Measurements from ENCODE around the gene FBXW8. TPM values are rescaled to one million over a fixed set of nuclear protein-coding genes. Genes with fewer than 3 reads are reported as not detected.

FBXW8 gene
- total RNA-seq, 4 donors from 2014 or later: 4.7 to 28.9 (median 9.2) TPM

GRCh38 chr12:116920939-116921338 lies 10.2 kb downstream of the FBXW8 start:
- no peaks in the 10 kb centered on the region for H3K9me3 ChIP-seq
- peaks cover 0 to 11% (median 6%) of the 10 kb centered on the region in 4 donors for H3K4me1 ChIP-seq
- no peak overlapping the region for H3K4me3 ChIP-seq
- H3K27me3 ChIP-seq: no peaks in the 10 kb centered on the region
- no peak for DNase-seq
- TF ChIP-seq CTCF (IDR thresholded peaks at IDR 0.05): no peak
- TF ChIP-seq POLR2A (IDR thresholded peaks at IDR 0.05): no peak
- no peaks in the 10 kb centered on the region for H3K36me3 ChIP-seq
- no peak overlapping the region for H3K27ac ChIP-seq

GRCh38 chr12:116922194-116922897 lies 11.6 kb downstream of the FBXW8 start:
- TF ChIP-seq CTCF (IDR thresholded peaks at IDR 0.05) (no peak), POLR2A (IDR thresholded peaks at IDR 0.05) (no peak)
- no peak for DNase-seq
- Histone ChIP-seq H3K4me3 (no peak overlapping the region), H3K4me1 (peaks cover 0 to 11% (median 6%) of the 10 kb centered on the region in 4 donors), H3K27me3 (no peaks in the 10 kb centered on the region), H3K36me3 (no peaks in the 10 kb centered on the region), H3K9me3 (no peaks in the 10 kb centered on the region), H3K27ac (no peak overlapping the region)

- no peak for TF ChIP-seq POLR2A (IDR thresholded peaks at IDR 0.05)
- TF ChIP-seq CTCF (IDR thresholded peaks at IDR 0.05): no peak
- no peaks in the 10 kb centered on the region for H3K36me3 ChIP-seq
- no peak overlapping the region for H3K27ac ChIP-seq
- H3K4me3 ChIP-seq: no peak overlapping the region
- no peaks in the 10 kb centered on the region for H3K9me3 ChIP-seq
- peak in 2 of 3 donors; percentile 56 to 66 for DNase-seq
- H3K27me3 ChIP-seq: no peaks in the 10 kb centered on the region
- H3K4me1 ChIP-seq: peaks cover 0 to 5% (median 2%) of the 10 kb centered on the region in 4 donors
Measured at GRCh38 chr12:116924558-116925453, 14.1 kb downstream of the FBXW8 start.

GRCh38 chr12:116926283-116927243 lies 15.8 kb downstream of the FBXW8 start:
- TF ChIP-seq CTCF (IDR thresholded peaks at IDR 0.05): no peak
- no peak for TF ChIP-seq POLR2A (IDR thresholded peaks at IDR 0.05)
- H3K4me3 ChIP-seq: no peak overlapping the region
- no peak overlapping the region for H3K27ac ChIP-seq
- H3K27me3 ChIP-seq: no peaks in the 10 kb centered on the region
- no peaks in the 10 kb centered on the region for H3K9me3 ChIP-seq
- H3K36me3 ChIP-seq: no peaks in the 10 kb centered on the region
- H3K4me1 ChIP-seq: peaks cover 0 to 5% (median 2%) of the 10 kb centered on the region in 4 donors
- no peak for DNase-seq
